Measurements from ENCODE around the gene LGMN.

LGMN gene

GRCh38 chr14:92675976-92676375, 72.5 kb downstream of the LGMN start:
- DNase-seq (ENCODE audit: low spot score): no peak

- DNase-seq (ENCODE audit: low spot score): no peak
Measured at GRCh38 chr14:92675421-92675820, 73.0 kb downstream of the LGMN start.

- no peak for DNase-seq (ENCODE audit: low spot score)
Measured at GRCh38 chr14:92673601-92674150, 74.8 kb downstream of the LGMN start.

GRCh38 chr14:92670643-92671366, 77.6 kb downstream of the LGMN start:
- DNase-seq (ENCODE audit: low spot score): no peak

GRCh38 chr14:92670160-92670559, 78.3 kb downstream of the LGMN start:
- DNase-seq (ENCODE audit: low spot score): no peak

- no peak for DNase-seq (ENCODE audit: low spot score)
Measured at GRCh38 chr14:92668276-92668973, 80.0 kb downstream of the LGMN start.

- no peak for DNase-seq (ENCODE audit: low spot score)
Measured at GRCh38 chr14:92666251-92666650, 82.2 kb downstream of the LGMN start.

GRCh38 chr14:92665661-92666110, 82.7 kb downstream of the LGMN start:
- DNase-seq (ENCODE audit: low spot score): no peak

GRCh38 chr14:92663049-92663448, 85.4 kb downstream of the LGMN start:
- DNase-seq (ENCODE audit: low spot score): no peak

- no peak for DNase-seq (ENCODE audit: low spot score)
Measured at GRCh38 chr14:92660571-92660970, 87.9 kb downstream of the LGMN start.

- DNase-seq (ENCODE audit: low spot score): no peak
Measured at GRCh38 chr14:92659765-92660561, 88.5 kb downstream of the LGMN start.

- DNase-seq (ENCODE audit: low spot score): no peak
Measured at GRCh38 chr14:92658684-92659083, 89.7 kb downstream of the LGMN start.

GRCh38 chr14:92658160-92658559, 90.3 kb downstream of the LGMN start:
- DNase-seq (ENCODE audit: low spot score): no peak

- DNase-seq (ENCODE audit: low spot score): no peak
Measured at GRCh38 chr14:92657457-92658142, 90.8 kb downstream of the LGMN start.

GRCh38 chr14:92656306-92657081, 91.9 kb downstream of the LGMN start:
- no peak for DNase-seq (ENCODE audit: low spot score)

- no peak for DNase-seq (ENCODE audit: low spot score)
Measured at GRCh38 chr14:92655419-92656201, 92.8 kb downstream of the LGMN start.

- DNase-seq (ENCODE audit: low spot score): no peak
Measured at GRCh38 chr14:92654239-92654901, 94.1 kb downstream of the LGMN start.
